GM19438 (cell line): Measurements from ENCODE around the gene BCL11A.

Experiments
- ATAC-seq: cut with Tn5 transposase; IDR thresholded peaks from one replicate; pipeline ENCODE4 v1.9.1; 2021; ENCODE audit warnings: low read depth; ENCODE audit not compliant: unreplicated experiment

Gene BCL11A

GRCh38 chr2:60413069-60413813 is 140.2 kb downstream of the BCL11A start:
- ATAC-seq, result peak; percentile 15

GRCh38 chr2:60412620-60413019 is 140.8 kb downstream of the BCL11A start:
- no peak for ATAC-seq

GRCh38 chr2:60412027-60412426 is 141.4 kb downstream of the BCL11A start:
- no peak for ATAC-seq

- ATAC-seq, result no peak
These were observed 142.2 kb downstream of the BCL11A start for GRCh38 chr2:60411295-60411694.

GRCh38 chr2:60410456-60411146 is 142.9 kb downstream of the BCL11A start:
- no peak for ATAC-seq

- ATAC-seq, result no peak
These were observed 144.0 kb downstream of the BCL11A start for GRCh38 chr2:60409531-60409871.

GRCh38 chr2:60408811-60409530 is 144.5 kb downstream of the BCL11A start:
- no peak for ATAC-seq

GRCh38 chr2:60408207-60408606 is 145.2 kb downstream of the BCL11A start:
- ATAC-seq, result no peak

- ATAC-seq, result no peak
These were observed 146.1 kb downstream of the BCL11A start for GRCh38 chr2:60407398-60407797.

GRCh38 chr2:60406192-60406591 is 147.3 kb downstream of the BCL11A start:
- no peak for ATAC-seq

- ATAC-seq, result no peak
These were observed 148.1 kb downstream of the BCL11A start for GRCh38 chr2:60405271-60405919.
